ENCODE measurements around the gene DYNC1LI1. TPM values are rescaled to one million over a fixed set of nuclear protein-coding genes. Genes with fewer than 3 reads are reported as not detected.
A peak's percentile ranks its signal among the peaks of the same experiment; 100 is the strongest.

Gene DYNC1LI1
- 10 to 100 TPM; 63.7 to 86.0 (median 69.7) TPM for total RNA-seq

DNA sequence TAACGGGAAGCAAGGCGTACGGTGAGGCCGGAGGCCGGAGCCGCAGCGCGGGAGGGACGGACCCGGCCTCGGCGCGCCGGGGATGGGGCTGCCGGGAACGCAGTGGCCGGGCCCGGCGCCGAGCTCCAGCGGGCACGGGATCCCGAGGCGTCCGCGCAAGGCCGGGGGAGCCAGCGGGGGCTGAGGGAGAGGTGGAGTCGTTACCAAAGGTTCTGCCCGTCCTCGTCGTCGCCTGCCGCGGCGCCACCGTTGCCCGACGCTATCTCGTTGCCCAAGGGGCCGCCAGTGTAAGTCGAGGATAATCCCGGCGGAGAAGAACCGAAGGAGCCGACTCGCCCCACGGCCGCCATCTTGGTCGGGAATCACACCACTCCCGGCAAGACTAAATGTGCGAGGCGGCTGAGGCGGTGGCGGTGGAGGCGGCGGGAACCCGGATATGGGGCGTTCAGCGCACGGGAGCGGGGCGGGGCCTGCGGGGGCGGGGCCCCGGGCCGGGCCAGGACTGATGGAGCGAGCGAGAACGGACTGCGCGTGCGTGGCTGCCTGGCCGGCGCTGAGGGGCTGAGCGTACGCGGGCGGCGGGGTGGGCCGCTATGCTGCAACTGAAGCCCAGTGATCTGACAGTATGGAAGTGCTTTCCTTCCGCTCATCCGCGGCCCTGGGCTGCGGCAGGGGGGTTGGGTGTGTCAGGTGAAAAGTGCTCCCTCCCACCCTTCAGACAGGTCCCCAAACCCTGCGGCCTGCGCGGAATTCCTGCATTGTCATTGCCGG is at the start of gene DYNC1LI1:
Gene DYNC1LI1 (minus strand): TSS at position 438 of the 771 bp plus-strand sequence. CDS start 88 bp downstream, at position 350.
- Histone ChIP-seq H3K27me3 (no peaks in the 10 kb centered on the region), H3K4me1 (peaks cover 31% of the 10 kb centered on the region), H3K4me3 (peak within 1 kb of the TSS; percentile 93), H3K9me3 (no peaks in the 10 kb centered on the region), H3K36me3 (peaks cover 10% of the 10 kb centered on the region), H3K27ac (peak within 1 kb of the TSS; percentile 99)
- 0% methylated on average over 4 of the region's 89 CpGs for WGBS
- TF ChIP-seq CTCF (IDR thresholded peaks at IDR 0.05) (no peak), POLR2AphosphoS5 (IDR thresholded peaks at IDR 0.05) (peak in 1 of 3 donors; percentile 45), POLR2A (IDR thresholded peaks at IDR 0.05) (peak; percentile 18 to 66)
- peak; percentile 95 to 97 for DNase-seq (ENCODE audit: low spot score in 2 of 2)

- no peak overlapping the region for H3K27ac ChIP-seq
- no peak for DNase-seq (ENCODE audit: low spot score in 2 of 2)
- no peak for TF ChIP-seq POLR2A (IDR thresholded peaks at IDR 0.05)
- TF ChIP-seq EP300 (IDR thresholded peaks at IDR 0.05), result no peak
- TF ChIP-seq POLR2AphosphoS5 (IDR thresholded peaks at IDR 0.05), result no peak
- TF ChIP-seq CTCF (IDR thresholded peaks at IDR 0.05), result no peak
- no peaks in the 10 kb centered on the region for H3K9me3 ChIP-seq
- H3K27me3 ChIP-seq, result no peaks in the 10 kb centered on the region
- no peak overlapping the region for H3K4me3 ChIP-seq
- no peaks in the 10 kb centered on the region for H3K36me3 ChIP-seq
- no peaks in the 10 kb centered on the region for H3K4me1 ChIP-seq
These were observed 48.7 kb upstream of the DYNC1LI1 start for GRCh38 chr3:32619395-32619794.

DNA sequence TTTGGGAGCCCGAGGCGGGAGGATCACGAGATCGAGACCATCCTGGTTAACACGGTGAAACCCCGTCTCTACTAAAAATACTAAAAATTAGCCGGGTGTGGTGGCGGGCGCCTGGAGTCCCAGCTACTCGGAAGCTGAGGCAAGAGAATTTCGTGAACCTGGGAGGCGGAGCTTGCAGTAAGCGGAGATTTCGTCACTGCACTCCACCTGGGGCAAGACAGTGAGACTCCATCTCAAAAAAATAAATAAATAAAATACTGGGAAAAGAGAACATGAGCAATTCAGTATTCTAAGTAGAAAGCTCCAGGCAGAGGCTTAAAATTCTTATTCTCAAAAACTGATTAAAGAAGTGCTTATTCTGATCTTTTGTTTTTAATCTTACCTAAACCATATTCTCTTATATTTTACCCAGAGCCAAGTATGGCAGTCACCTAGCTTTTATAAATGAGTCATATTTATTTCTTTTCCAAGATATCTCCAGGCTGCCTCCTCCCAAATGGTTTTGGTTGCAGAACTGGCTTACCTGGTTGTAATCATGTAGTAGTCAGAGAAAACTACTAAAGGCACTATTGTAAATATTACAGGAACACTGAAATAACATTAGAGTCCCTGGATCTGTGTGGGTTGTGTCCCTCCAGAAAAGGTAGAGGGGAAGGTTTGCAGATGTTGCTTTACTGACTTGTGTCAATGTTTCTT is 45.8 kb upstream of the DYNC1LI1 start:
- TF ChIP-seq POLR2A (IDR thresholded peaks at IDR 0.05) (no peak), EP300 (IDR thresholded peaks at IDR 0.05) (no peak), POLR2AphosphoS5 (IDR thresholded peaks at IDR 0.05) (no peak), CTCF (IDR thresholded peaks at IDR 0.05) (no peak)
- H3K36me3 ChIP-seq, result no peaks in the 10 kb centered on the region
- peaks cover 12% of the 10 kb centered on the region for H3K4me1 ChIP-seq
- no peak overlapping the region for H3K4me3 ChIP-seq
- DNase-seq (ENCODE audit: low spot score in 2 of 2), result no peak
- no peaks in the 10 kb centered on the region for H3K9me3 ChIP-seq
- peak overlapping the region; percentile 40 for H3K27ac ChIP-seq
- 71% methylated on average over 14 of the region's 14 CpGs for WGBS
- no peaks in the 10 kb centered on the region for H3K27me3 ChIP-seq

DNA sequence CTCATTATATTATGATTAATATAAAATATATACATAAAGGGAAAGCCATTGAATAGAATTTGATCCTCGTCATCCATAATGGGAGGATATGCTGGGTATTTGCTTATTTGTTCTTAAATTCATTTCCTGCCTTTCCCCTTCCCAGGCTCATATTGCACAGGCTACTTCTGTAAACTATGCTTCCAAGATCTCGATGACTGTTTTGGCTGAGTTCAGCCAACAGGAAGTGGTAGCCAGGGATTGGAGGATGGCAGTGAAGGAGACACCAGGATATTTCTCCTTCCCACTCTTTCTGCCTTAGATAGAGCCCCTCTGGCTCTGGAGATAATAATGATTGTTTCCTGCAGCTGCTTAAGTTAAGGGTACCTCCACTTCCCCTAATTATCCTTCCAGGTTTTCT is 44.3 kb upstream of the DYNC1LI1 start:
- TF ChIP-seq EP300 (IDR thresholded peaks at IDR 0.05) (no peak), CTCF (IDR thresholded peaks at IDR 0.05) (no peak), POLR2A (IDR thresholded peaks at IDR 0.05) (no peak)
- no peak overlapping the region for H3K4me3 ChIP-seq
- H3K4me1 ChIP-seq, result peaks cover 12% of the 10 kb centered on the region
- H3K9me3 ChIP-seq, result no peaks in the 10 kb centered on the region
- no peak for DNase-seq (ENCODE audit: low spot score in 2 of 2)
- H3K36me3 ChIP-seq, result no peaks in the 10 kb centered on the region
- H3K27ac ChIP-seq, result no peak overlapping the region
- no peaks in the 10 kb centered on the region for H3K27me3 ChIP-seq
- WGBS, result 33% methylated on average over 2 of the region's 2 CpGs

- no peaks in the 10 kb centered on the region for H3K36me3 ChIP-seq
- TF ChIP-seq EP300 (IDR thresholded peaks at IDR 0.05), result no peak
- no peak for TF ChIP-seq POLR2A (IDR thresholded peaks at IDR 0.05)
- TF ChIP-seq POLR2AphosphoS5 (IDR thresholded peaks at IDR 0.05), result no peak
- no peak for TF ChIP-seq CTCF (IDR thresholded peaks at IDR 0.05)
- no peak overlapping the region for H3K4me3 ChIP-seq
- H3K27me3 ChIP-seq, result no peaks in the 10 kb centered on the region
- H3K9me3 ChIP-seq, result no peaks in the 10 kb centered on the region
- WGBS, result 66% methylated on average over 4 of the region's 4 CpGs
- peaks cover 22% of the 10 kb centered on the region for H3K4me1 ChIP-seq
- DNase-seq (ENCODE audit: low spot score in 2 of 2), result no peak
- H3K27ac ChIP-seq, result peak overlapping the region; percentile 46
These were observed 42.5 kb upstream of the DYNC1LI1 start for GRCh38 chr3:32613183-32613582.
